Heart left ventricle (tissue), 13 donors: ENCODE measurements around the gene CYP4F2.

Source experiments
- CTCF ChIP-seq, 12 donors: fragments of 200-600 bp; sonication (generic) in 4 of 12; IDR thresholded peaks; one replicate each; pipeline versions ENCODE4 v1.5.0 to v1.8.0; 2018 to 2022; ENCODE audit warnings: antibody characterized with exemption in 12 of 12, mild to moderate bottlenecking in 5 of 12
- POLR2A ChIP-seq, 2 donors: fragments of 450-650 bp; IDR thresholded peaks; one replicate each; pipeline ENCODE4 v1.6.1; 2017; ENCODE audit warnings: antibody characterized with exemption in 2 of 2, mild to moderate bottlenecking in 2 of 2, moderate library complexity in 2 of 2
- donor health status: ischemic (EF 13 %, LVEDD 7.1; RV severe dilation, severe dysfunction).
- donor health status: DM: no; HTN: yes; CAD: no.
- donor health status: DM: no; HTN: no; CAD: no.
- donor health status: ischemic (EF 25% LVEDD 6.9; RV normal size, moderate dysfunction).
- donor health status: ischemic (EF 25% LVEDD 5.7; RV mildly dilated, moderate dysfunction).
- donor health status: ischemic (EF 35%, LVEDD 5.7; RV mildly dilated, moderate dysfunction).
- donor health status: nonischemic (EF 11% LVEDD 7.7; RV severe dilation, severe dysfunction).
- donor health status: DM: yes; HTN: yes; CAD: no.
- donor health status: PGD.
- donor health status: ischemic (EF 29% LVEDD 5.4; RV normal size, mild dysfunction).
- donor health status: nonischemic (EF 23%, LVEDD 6.1; RV moderate dilation, normal function).

GRCh38 chr19:15862444-15862843 is 35.4 kb downstream of the CYP4F2 start:
- TF ChIP-seq CTCF (IDR thresholded peaks at IDR 0.05) (no peak), POLR2A (IDR thresholded peaks at IDR 0.05) (no peak)
